Urinary bladder (tissue), 4 donors: ENCODE results near the gene TNFRSF14. TPM values are rescaled to one million over a fixed set of nuclear protein-coding genes. Genes with fewer than 3 reads are reported as not detected.

Experiments
- DNase-seq: peaks from one replicate; pipeline ENCODE4 v3.0.0-alpha.2; 2015; ENCODE audit errors: extremely low spot score
- H3K27ac ChIP-seq: one replicate; pipeline ENCODE4 v1.5.1; 2013; ENCODE audit warnings: low read depth, mild to moderate bottlenecking, moderate library complexity
- H3K36me3 ChIP-seq: one replicate; pipeline ENCODE4 v1.6.1; 2013; ENCODE audit warnings: mild to moderate bottlenecking, moderate library complexity; ENCODE audit not compliant: insufficient read depth
- H3K4me1 ChIP-seq: one replicate; pipeline ENCODE4 v1.6.1; 2013; ENCODE audit warnings: mild to moderate bottlenecking, moderate library complexity; ENCODE audit not compliant: insufficient read depth
- H3K4me3 ChIP-seq: one replicate; pipeline ENCODE4 v1.5.1; 2013; ENCODE audit warnings: low read depth, low read length
- WGBS: extraction: QIAGEN DNeasy Blood & Tissue Kit; methylation state at CpG from one replicate; pipeline ENCODE4 v1.1.7; 2013; 5-methylcytosine and 5-hydroxymethylcytosine counted together
- polyA plus RNA-seq: library from polyadenylated mRNA; stranded (reverse); fragments of 200-250 nt; gene quantifications from one replicate; pipeline ENCODE4 v1.2.3, GENCODE V29; 2013
- total RNA-seq: library from RNA; depleted of rRNA; stranded (reverse); fragments of >200 nt; gene quantifications from one replicate; pipeline ENCODE4 v1.2.3, GENCODE V29; 2014
- donor health status: healthy with polysubstance abuse.
- donor health status: healthy.

TNFRSF14 gene
- total and polyA plus RNA-seq, 2 donors: 19.2 to 75.5 TPM

DNA sequence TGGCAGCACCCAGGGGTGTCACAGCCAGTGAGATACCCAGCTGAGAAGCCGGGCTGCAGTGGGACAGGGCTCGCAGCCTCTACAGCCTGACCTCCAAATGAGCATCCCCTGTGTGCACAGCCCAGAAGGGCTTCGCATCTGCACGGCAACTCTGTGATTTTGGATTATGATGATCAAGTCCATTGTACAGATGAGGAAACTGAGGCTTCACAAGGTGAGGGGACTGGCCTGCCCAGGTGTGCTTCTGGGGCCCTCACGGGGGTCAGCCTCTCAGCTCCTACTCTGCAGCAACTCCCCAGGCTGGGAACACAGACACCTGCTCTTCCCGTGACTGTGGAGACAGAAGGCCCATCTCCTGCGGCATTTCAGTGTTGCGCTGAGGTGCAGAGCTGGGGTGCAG, 17.3 kb upstream of the TNFRSF14 start:
- 92% methylated on average over 8 of the region's 8 CpGs for WGBS
- no peak overlapping the region for H3K4me3 ChIP-seq
- DNase-seq: no peak
- H3K27ac ChIP-seq: no peak overlapping the region
- no peaks in the 10 kb centered on the region for H3K4me1 ChIP-seq
- no peaks in the 10 kb centered on the region for H3K36me3 ChIP-seq

DNA sequence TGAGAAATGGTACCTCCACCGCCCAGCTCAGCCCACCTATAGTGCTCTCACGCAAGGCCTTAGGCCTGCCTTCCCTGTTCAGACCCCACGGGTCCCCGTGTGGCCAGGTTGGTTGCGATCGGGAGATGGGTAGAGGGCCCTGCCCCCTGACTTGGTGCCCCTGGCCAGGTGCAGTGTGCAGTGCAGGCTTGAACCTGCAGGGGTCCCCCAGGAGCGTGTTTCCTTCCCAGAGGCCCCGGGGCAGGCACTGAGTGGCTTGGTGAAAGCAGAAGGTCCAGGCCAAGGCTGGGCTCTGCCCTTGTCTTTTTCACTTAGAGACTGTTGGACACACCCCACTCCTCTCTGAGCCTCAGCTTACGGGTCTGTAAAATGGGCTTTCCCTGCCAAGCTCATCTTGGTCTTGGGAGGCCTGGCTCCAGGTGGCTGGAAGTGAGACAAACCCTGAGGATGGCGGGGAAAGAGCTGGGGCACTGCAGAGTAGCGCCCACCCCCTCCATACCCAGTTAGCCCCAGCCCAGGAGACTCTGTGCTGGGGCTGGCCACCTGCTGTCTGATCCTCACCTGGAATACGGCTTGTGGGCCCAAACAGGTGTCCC, 16.8 kb upstream of the TNFRSF14 start:
- WGBS: 75% methylated on average over 12 of the region's 12 CpGs
- Histone ChIP-seq H3K27ac (no peak overlapping the region), H3K36me3 (no peaks in the 10 kb centered on the region), H3K4me3 (no peak overlapping the region), H3K4me1 (no peaks in the 10 kb centered on the region)
- no peak for DNase-seq

DNA sequence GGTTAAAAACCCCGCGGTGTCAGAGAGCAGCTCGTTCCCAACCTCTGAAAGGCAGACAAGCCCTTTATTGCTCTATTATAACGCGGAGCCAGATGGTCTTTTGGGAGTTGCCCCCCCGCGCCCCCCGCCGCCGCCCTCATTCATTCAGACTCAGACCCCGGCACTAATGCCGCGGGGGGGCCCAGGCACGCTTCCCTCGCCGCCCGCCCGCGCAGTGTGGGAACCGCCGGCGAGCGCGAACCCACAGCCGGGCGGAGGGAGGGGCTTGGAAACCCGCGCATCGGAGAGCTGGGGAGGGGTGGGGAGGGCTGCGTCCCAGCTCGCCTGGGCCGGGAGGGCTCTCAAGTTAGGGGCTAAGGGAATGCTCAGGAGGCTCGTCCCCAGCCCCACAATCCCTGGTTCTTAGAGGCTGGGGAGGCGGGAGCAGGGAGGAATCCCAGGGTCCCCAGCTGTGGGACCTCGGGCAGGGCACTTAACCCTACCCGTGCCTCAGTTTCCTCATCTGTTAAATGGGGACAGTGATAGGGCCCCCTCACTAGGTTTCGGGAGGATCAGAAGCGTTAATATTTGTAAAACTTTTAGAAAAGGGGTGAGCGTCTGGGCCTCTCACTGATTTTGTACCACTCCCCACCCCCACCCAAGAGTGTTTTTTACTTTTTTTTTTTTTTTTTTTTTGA, 15.2 kb upstream of the TNFRSF14 start:
- H3K27ac ChIP-seq: no peak overlapping the region
- H3K4me1 ChIP-seq: no peaks in the 10 kb centered on the region
- H3K4me3 ChIP-seq: no peak overlapping the region
- no peaks in the 10 kb centered on the region for H3K36me3 ChIP-seq
- no peak for DNase-seq
- WGBS: 12% methylated on average over 39 of the region's 39 CpGs

- 75% methylated on average over 25 of the region's 25 CpGs for WGBS
- no peaks in the 10 kb centered on the region for H3K4me1 ChIP-seq
- no peaks in the 10 kb centered on the region for H3K36me3 ChIP-seq
- DNase-seq: no peak
- H3K4me3 ChIP-seq: no peak overlapping the region
- H3K27ac ChIP-seq: no peak overlapping the region
Observed at GRCh38 chr1:2541619-2542245, 14.4 kb upstream of the TNFRSF14 start.

GRCh38 chr1:2542246-2542915, 13.8 kb upstream of the TNFRSF14 start:
- H3K4me1 ChIP-seq: no peaks in the 10 kb centered on the region
- no peaks in the 10 kb centered on the region for H3K36me3 ChIP-seq
- WGBS: 87% methylated on average over 11 of the region's 11 CpGs
- DNase-seq: no peak
- no peak overlapping the region for H3K27ac ChIP-seq
- H3K4me3 ChIP-seq: no peak overlapping the region

GRCh38 chr1:2543543-2544092, 12.6 kb upstream of the TNFRSF14 start:
- 37% methylated on average over 26 of the region's 26 CpGs for WGBS
- Histone ChIP-seq H3K27ac (no peak overlapping the region), H3K36me3 (no peaks in the 10 kb centered on the region), H3K4me1 (no peaks in the 10 kb centered on the region), H3K4me3 (no peak overlapping the region)
- no peak for DNase-seq

DNA sequence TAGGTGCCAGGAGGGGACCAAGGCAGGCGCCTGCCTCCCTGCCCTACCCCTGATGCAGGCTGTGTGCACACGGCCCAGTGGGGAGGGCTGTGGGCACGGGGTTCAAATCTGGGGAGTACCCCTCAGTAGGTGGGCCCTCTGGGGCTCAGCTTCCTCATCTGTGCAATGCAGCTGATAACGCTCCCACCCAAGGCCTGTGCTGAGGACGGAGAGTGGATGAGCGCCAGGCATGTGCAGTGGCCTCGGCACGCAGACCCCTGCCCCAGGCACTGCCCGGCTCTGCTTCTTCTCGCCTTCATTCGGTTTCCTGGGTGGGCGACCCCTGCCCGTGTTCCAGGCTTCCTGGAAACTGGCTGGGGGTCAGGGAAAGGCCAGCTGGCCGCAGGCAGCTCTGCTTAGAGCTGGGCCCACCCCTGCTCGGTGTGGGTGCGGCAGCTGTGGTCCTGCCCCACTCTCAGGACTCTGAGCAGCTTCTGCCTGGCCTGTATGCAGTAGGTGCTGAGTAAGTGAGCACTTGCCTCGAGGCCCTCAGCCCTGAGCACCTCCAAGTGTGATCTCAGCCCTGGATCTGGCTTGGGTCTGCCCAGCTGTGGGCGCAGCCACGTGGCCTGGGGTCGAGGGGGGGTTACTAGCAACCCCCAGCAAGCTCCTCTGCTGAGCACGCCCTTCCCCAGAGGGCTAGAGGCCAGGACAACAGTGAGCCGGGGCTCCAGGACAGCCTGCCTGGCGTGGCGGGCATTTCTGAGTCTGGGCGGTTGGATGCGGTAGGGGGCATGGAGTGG, 11.9 kb upstream of the TNFRSF14 start:
- peak overlapping the region; percentile 7 for H3K27ac ChIP-seq
- no peak overlapping the region for H3K4me3 ChIP-seq
- no peaks in the 10 kb centered on the region for H3K4me1 ChIP-seq
- H3K36me3 ChIP-seq: no peaks in the 10 kb centered on the region
- no peak for DNase-seq
- 52% methylated on average over 26 of the region's 26 CpGs for WGBS

GRCh38 chr1:2544875-2545640, 11.1 kb upstream of the TNFRSF14 start:
- no peaks in the 10 kb centered on the region for H3K4me1 ChIP-seq
- H3K27ac ChIP-seq: peak overlapping the region; percentile 7
- H3K4me3 ChIP-seq: no peak overlapping the region
- no peak for DNase-seq
- 63% methylated on average over 19 of the region's 19 CpGs for WGBS
- H3K36me3 ChIP-seq: no peaks in the 10 kb centered on the region

DNA sequence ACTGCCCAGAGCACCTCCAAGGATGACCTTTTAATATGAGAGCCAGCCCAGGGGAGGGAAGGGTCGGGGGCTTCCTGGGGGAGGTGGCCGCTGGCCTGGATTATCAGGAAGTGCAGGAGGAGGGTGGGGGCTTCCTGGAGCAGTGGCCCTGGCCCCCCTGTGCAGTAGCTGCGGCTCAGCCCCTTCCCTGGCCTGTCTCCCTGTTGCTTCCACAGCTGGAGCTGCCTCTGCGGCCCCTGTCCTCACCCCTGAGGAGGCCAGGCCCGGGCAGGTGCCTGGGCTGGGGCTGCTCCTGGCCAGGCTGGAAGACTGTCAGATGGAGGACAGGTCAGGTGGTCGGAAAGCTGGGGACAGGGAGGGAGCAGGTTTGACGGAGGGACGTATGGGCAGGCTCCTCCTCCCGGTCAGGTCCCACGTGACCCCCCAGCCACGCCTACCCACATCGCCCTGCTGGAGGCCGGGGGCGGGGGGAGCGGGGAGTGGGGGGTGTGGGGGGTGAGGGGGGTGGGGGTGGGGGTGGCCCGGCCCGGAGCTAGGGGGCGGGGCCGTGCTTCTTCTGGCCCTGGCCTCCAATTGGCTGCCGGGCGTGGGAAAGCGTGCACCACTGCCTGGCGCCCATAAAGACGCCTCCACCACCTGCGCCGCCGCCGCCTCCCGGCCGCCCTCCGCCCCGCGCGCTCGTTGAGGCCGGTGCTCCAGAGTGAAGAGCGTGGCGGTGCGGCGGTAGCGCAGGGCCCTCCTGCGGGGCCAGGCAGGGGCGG, 10.2 kb upstream of the TNFRSF14 start:
- Histone ChIP-seq H3K4me1 (no peaks in the 10 kb centered on the region), H3K27ac (peak overlapping the region; percentile 55), H3K36me3 (no peaks in the 10 kb centered on the region), H3K4me3 (peak overlapping the region; percentile 30)
- 5% methylated on average over 43 of the region's 43 CpGs for WGBS
- DNase-seq: no peak

DNA sequence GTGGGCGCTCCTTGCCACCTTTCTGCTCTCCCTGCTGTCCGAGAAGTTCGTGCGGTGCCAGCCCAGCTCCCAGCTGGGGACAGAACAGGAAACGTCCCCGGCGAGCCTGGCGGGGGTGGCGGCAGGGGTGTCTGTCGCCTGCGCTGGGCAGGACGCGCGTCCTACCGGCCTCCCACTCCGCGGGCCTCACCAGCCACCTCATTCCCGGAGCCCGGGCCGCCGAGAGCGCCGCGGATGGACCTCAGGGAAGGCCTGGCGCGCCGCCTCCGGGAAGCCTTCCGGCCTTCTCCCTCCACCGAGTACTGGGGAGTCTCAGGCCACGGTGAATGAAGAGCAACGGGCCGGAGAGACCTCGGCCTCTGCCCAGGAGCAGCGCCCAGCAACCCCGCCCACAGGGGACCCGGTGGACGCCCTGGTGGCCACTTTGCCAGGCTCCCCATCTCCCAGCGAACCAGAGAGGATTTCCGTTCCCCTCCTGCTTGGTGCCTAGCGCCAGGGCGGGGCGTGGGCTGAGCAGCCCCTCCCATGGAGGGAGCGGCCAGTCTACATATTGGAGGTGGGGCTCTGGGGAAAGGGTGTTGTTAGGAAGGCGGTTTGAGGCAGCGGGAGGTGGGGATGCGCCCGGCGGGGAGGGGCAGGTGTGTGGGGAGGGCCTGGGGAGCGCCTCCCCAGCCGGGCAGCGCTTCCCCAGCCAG, 9.5 kb upstream of the TNFRSF14 start:
- Histone ChIP-seq H3K27ac (peak overlapping the region; percentile 96), H3K4me1 (no peaks in the 10 kb centered on the region), H3K36me3 (no peaks in the 10 kb centered on the region), H3K4me3 (peak overlapping the region; percentile 30)
- DNase-seq: no peak
- 1% methylated on average over 52 of the region's 52 CpGs for WGBS

DNA sequence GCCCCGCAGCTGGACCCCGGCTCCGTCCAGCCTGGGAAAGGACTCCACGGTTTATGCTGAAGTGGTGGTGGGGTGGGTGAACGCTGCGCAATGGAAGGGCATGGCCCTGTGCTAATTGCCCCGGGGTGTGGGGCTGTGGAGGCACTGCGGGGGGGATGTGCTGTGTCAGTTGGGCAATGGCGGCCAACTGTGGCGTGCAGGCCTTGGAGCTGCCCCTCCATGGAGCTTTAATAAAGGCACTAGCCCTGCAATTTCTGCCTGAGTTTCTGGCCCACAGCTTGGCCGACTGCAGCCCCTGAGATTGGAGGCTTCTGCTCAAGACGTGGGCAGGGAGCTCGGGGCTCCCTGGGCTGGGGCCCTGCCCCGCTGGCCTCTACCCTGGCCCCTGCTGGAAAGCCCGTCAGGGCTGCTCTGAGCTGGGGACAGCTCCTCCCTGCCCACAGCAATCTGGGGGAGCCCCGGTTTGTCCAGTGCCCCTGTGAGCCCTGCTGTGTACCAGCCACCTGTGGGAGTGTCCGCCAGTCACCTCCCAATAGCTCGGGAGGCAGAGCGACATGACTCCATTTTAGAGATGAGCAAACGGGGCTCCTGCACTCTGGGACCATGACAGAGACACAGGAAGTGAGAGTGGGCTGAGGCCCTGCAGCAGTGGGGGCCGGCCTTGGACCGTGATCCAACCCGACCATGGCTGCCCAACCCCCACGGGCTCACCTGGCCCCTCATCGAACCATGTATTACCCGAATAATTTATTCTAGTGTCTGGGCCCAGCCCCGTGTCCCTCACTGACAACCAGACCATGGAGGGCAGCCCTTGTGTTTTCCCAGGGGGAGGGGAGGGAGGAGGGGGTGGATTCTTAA, 8.7 kb upstream of the TNFRSF14 start:
- WGBS: 15% methylated on average over 27 of the region's 27 CpGs
- Histone ChIP-seq H3K4me3 (peak overlapping the region; percentile 30), H3K36me3 (no peaks in the 10 kb centered on the region), H3K27ac (peak overlapping the region; percentile 96), H3K4me1 (no peaks in the 10 kb centered on the region)
- no peak for DNase-seq
